K562 (cell line): Measurements from ENCODE around the gene PLXDC2. TPM values are rescaled to one million over a fixed set of nuclear protein-coding genes. Genes with fewer than 3 reads are reported as not detected.

Experiments
- ATAC-seq: fragments of 200-7000 bp; cut with Tn5 transposase; 3 replicates; pipeline ENCODE4 v1.9.1; 2020; ENCODE audit warnings: moderate library complexity
- BruUV-seq: library from RNA; stranded (reverse); fragments of 400-500 nt; replicated peaks from 2 replicates; lab custom pipeline; 2021; lab: Mats Ljungman, UMichigan
- CTCF ChIA-PET: fragments of 300-600 bp; formaldehyde crosslinking; extraction: SDS; loops from one replicate; lab custom pipeline; 2021; ENCODE audit warnings: low intra/inter-chr PET ratio; lab: Yijun Ruan, JAX
- POLR2A ChIA-PET: fragments of 300-600, 350-650 bp; sonication (Branson Sonifier 250); formaldehyde crosslinking; extraction: SDS; loops from one replicate; lab custom pipeline; 2021; ENCODE audit warnings: antibody characterized with exemption, inconsistent platforms; lab: Yijun Ruan, JAX
- DNase-seq, 4 experiments: peaks; one replicate each; pipeline versions ENCODE4 v3.0.0 to v3.0.0-alpha.2; 2011 to 2018; ENCODE audit warnings: low spot score in 3 of 4, mixed read lengths in 3 of 4; ENCODE audit errors: extremely low read depth in 1 of 4
- FAIRE-seq: peaks from 2 replicates; lab custom pipeline; 2011; peaks lifted over from hg19 to GRCh38; lab: Jason Lieb, UNC
- H2AFZ ChIP-seq: 2 replicates; pipeline ENCODE4 v1.6.0; 2011; ENCODE audit warnings: low read depth, low read length, control low read depth, inconsistent platforms
- H3K27ac ChIP-seq: fragments of 200-600 bp; 3 replicates; pipeline ENCODE4 v1.8.0; 2011; ENCODE audit warnings: low read depth, mild to moderate bottlenecking, control low read depth, inconsistent platforms, low read length, moderate library complexity, mixed read lengths; ENCODE audit errors: extremely low read depth
- H3K27me3 ChIP-seq, 2 experiments: fragments of 300-600 bp in 1 of 2; 2 replicates in 1 of 2; 3 replicates in 1 of 2; pipeline versions ENCODE4 v1.6.0 to v1.8.0; 2011; ENCODE audit warnings: inconsistent platforms in 2 of 2, low read length in 2 of 2, mild to moderate bottlenecking in 1 of 2, mixed read lengths in 1 of 2, moderate library complexity in 1 of 2; ENCODE audit not compliant: control insufficient read depth in 2 of 2, insufficient read depth in 2 of 2
- H3K36me3 ChIP-seq: fragments of 300-600 bp; 3 replicates; pipeline ENCODE4 v1.8.0; 2011; ENCODE audit warnings: mild to moderate bottlenecking, low read length, inconsistent platforms; ENCODE audit not compliant: control insufficient read depth, insufficient read depth
- H3K4me1 ChIP-seq, 2 experiments: fragments of 200-600 bp in 1 of 2; replicated peaks in 1 of 2; 2 replicates in 1 of 2; 3 replicates in 1 of 2; pipeline versions ENCODE4 v1.5.1 to v1.8.0; 2011; ENCODE audit warnings: inconsistent platforms in 2 of 2, low read length in 2 of 2, mild to moderate bottlenecking in 1 of 2, mixed read lengths in 1 of 2, moderate library complexity in 1 of 2; ENCODE audit not compliant: control insufficient read depth in 2 of 2, insufficient read depth in 2 of 2
- H3K4me2 ChIP-seq: 2 replicates; pipeline ENCODE4 v1.6.1; 2011; ENCODE audit warnings: low read length, control low read depth, inconsistent platforms, mixed read lengths; ENCODE audit not compliant: insufficient read depth
- H3K4me3 ChIP-seq: fragments of 200-600 bp; sonication (generic), shearing (Covaris generic); 2 replicates; pipeline ENCODE4 v1.5.1; 2016; ENCODE audit warnings: control low read depth, inconsistent platforms
- H3K79me2 ChIP-seq: fragments of 200-600 bp; 3 replicates; pipeline ENCODE4 v1.8.0; 2011; ENCODE audit warnings: low read length, inconsistent platforms; ENCODE audit not compliant: control insufficient read depth, insufficient read depth
- H3K9ac ChIP-seq, 2 experiments: 2 replicates each; pipeline versions ENCODE4 v1.6.0 to v1.6.1; 2011; ENCODE audit warnings: low read depth in 2 of 2, low read length in 2 of 2, control low read depth in 1 of 2, inconsistent platforms in 1 of 2, mild to moderate bottlenecking in 1 of 2, mixed read lengths in 1 of 2; ENCODE audit not compliant: insufficient read depth in 1 of 2
- H3K9me1 ChIP-seq: one replicate; pipeline ENCODE4 v1.6.0; 2011; ENCODE audit warnings: inconsistent platforms, mild to moderate bottlenecking, low read length, moderate library complexity; ENCODE audit not compliant: control insufficient read depth, insufficient read depth
- H3K9me3 ChIP-seq: replicated peaks from 2 replicates; pipeline ENCODE4 v1.5.1; 2011; ENCODE audit warnings: low read depth, low read length, inconsistent platforms; ENCODE audit not compliant: control insufficient read depth, insufficient read depth
- H4K20me1 ChIP-seq: replicated peaks from 2 replicates; pipeline ENCODE4 v1.6.1; 2011; ENCODE audit warnings: low read length, inconsistent platforms, mixed read lengths; ENCODE audit not compliant: control insufficient read depth, insufficient read depth
- C11orf30 ChIP-seq: fragments of 450-650 bp; IDR thresholded peaks from 2 replicates; pipeline ENCODE4 v1.6.1; 2016; ENCODE audit warnings: low read depth, mild to moderate bottlenecking
- ELF1 ChIP-seq: fragments of 200-800 bp; sonication (Bioruptor generic); IDR thresholded peaks from 2 replicates; pipeline ENCODE4 v1.6.1; 2016; ENCODE audit warnings: missing genetic modification characterization, missing compliant biosample characterization
- ELF2 ChIP-seq: fragments of 250-450 bp; sonication (Bioruptor Pico); IDR thresholded peaks from 2 replicates; pipeline ENCODE4 v1.5.0; 2021; ENCODE audit warnings: mild to moderate bottlenecking
- FOXJ2 ChIP-seq: fragments of 200-800 bp; sonication (Bioruptor generic); IDR thresholded peaks from 2 replicates; pipeline ENCODE4 v1.6.1; 2016; ENCODE audit warnings: missing genetic modification characterization, missing compliant biosample characterization
- HNRNPK ChIP-seq: fragments of 200-400 bp; formaldehyde crosslinking; IDR thresholded peaks from one replicate; pipeline ENCODE4 v1.6.1; 2018; ENCODE audit warnings: mild to moderate bottlenecking, low read depth, low read length; ENCODE audit not compliant: poor library complexity, severe bottlenecking
- KDM4B ChIP-seq, 2 experiments: fragments of 450-650 bp in 1 of 2; sonication (generic) in 1 of 2; IDR thresholded peaks; 2 replicates each; pipeline ENCODE4 v1.6.1; 2016 to 2017; ENCODE audit warnings: borderline replicate concordance in 2 of 2, antibody characterized with exemption in 1 of 2, low read depth in 1 of 2, mild to moderate bottlenecking in 1 of 2
- MCM2 ChIP-seq: fragments of 450-650 bp; IDR thresholded peaks from 2 replicates; pipeline ENCODE4 v1.6.1; 2017; ENCODE audit warnings: low read depth, mild to moderate bottlenecking
- NR4A1 ChIP-seq, 2 experiments: fragments of 250-450 bp in 1 of 2; fragments of 450-650 bp in 1 of 2; sonication (Bioruptor Pico) in 1 of 2; IDR thresholded peaks; 2 replicates each; pipeline versions ENCODE4 v1.4.0 to v1.6.1; 2016 to 2020; ENCODE audit warnings: mild to moderate bottlenecking in 2 of 2, missing compliant biosample characterization in 1 of 2, missing genetic modification characterization in 1 of 2, moderate library complexity in 1 of 2
- POLR3G ChIP-seq: IDR thresholded peaks from 2 replicates; pipeline ENCODE4 v1.6.1; 2011; ENCODE audit not compliant: insufficient read length, insufficient replicate concordance; ENCODE audit errors: extremely low read depth
- SETDB1 ChIP-seq: IDR thresholded peaks from one replicate; pipeline ENCODE4 v1.6.1; 2012; ENCODE audit warnings: low read length, control low read depth, inconsistent platforms
- SNIP1 ChIP-seq: fragments of 450-650 bp; IDR thresholded peaks from 2 replicates; pipeline ENCODE4 v1.7.1; 2017; ENCODE audit warnings: low read depth, mild to moderate bottlenecking
- SP1 ChIP-seq: sonication (generic); formaldehyde crosslinking; IDR thresholded peaks from 2 replicates; pipeline ENCODE4 v1.8.1; 2022; ENCODE audit warnings: mild to moderate bottlenecking, missing genetic modification reagents
- TCFL5 ChIP-seq: fragments of 250-450 bp; sonication (Bioruptor Pico); conservative IDR thresholded peaks from 2 replicates; pipeline ENCODE4 v1.6.1; 2021; ENCODE audit warnings: mild to moderate bottlenecking, moderate library complexity, matching md5 sums
- ZNF699 ChIP-seq: fragments of 250-450 bp; sonication (Bioruptor Pico); IDR thresholded peaks from 2 replicates; pipeline ENCODE4 v1.8.0; 2021; ENCODE audit warnings: mild to moderate bottlenecking, moderate library complexity; ENCODE audit not compliant: insufficient replicate concordance
- ZNF76 ChIP-seq: fragments of 250-450 bp; sonication (Bioruptor Pico); IDR thresholded peaks from 2 replicates; pipeline ENCODE4 v1.4.0; 2020; ENCODE audit warnings: mild to moderate bottlenecking, moderate library complexity, borderline replicate concordance
- WGBS: fragments of 100-300 bp; shearing (Covaris generic); methylation state at CpG from one replicate; pipeline ENCODE4 v1.1.6; 2016; ENCODE audit warnings: low coverage, mixed read lengths; ENCODE audit not compliant: insufficient coverage; ENCODE audit errors: missing lambda C conversion rate; 5-methylcytosine and 5-hydroxymethylcytosine counted together
- in situ Hi-C: fragments of 300-500 bp; cut with MboI; formaldehyde crosslinking; loops from 4 replicates; pipeline ENCODE4 v1.15.0; 2018; ENCODE audit warnings: inconsistent platforms, mixed read lengths
- intact Hi-C: fragments of 100-400 bp; cut with micrococcal nuclease; formaldehyde crosslinking; loops from 2 replicates; pipeline ENCODE4 v1.14.2; 2022
- polyA plus RNA-seq, 8 experiments: library from polyadenylated mRNA; depleted of rRNA in 4 of 8; stranded (reverse) in 5 of 8; unstranded in 3 of 8; fragments of >200 nt; fragmentation: Nextera tagmentation in 2 of 8; fragmentation: Illumina TruSeq in 1 of 8; extraction: Ambion mirVana in 2 of 8; extraction: Trizol in 1 of 8; gene quantifications; 2 replicates each; pipeline versions ENCODE4 v1.2.1 to v1.2.3, GENCODE V29; 2011 to 2014; ENCODE audit warnings: inconsistent platforms in 1 of 8, missing spikeins in 1 of 8
- total RNA-seq, 7 experiments: library from RNA; depleted of rRNA in 6 of 7; stranded (reverse); fragments of >200 nt in 6 of 7; fragmentation: Illumina TruSeq in 2 of 7; extraction: Trizol in 2 of 7; gene quantifications; 2 replicates each; pipeline versions ENCODE4 v1.2.1 to v1.2.3, GENCODE V29; 2011 to 2021; ENCODE audit warnings: low replicate concordance in 1 of 7

PLXDC2 gene
- total and polyA plus RNA-seq, 9 of the 15 experiments (the other 6 are each of a cell fraction or from before 2014, with no cell fraction given) = 0.01 to 0.33 (median 0.10) TPM; not detected in 3

- H3K9ac ChIP-seq = no peak overlapping the region
- H3K27ac ChIP-seq = no peak overlapping the region
- no peak overlapping the region for H2AFZ ChIP-seq
- WGBS = 0% methylated on average over 1 of the region's 1 CpG
- FAIRE-seq (no peak), ATAC-seq (no peak), DNase-seq (no peak)
- TF ChIP-seq KDM4B (IDR thresholded peaks at IDR 0.05; ENCODE audit: borderline replicate concordance in 2 of 2, low read depth in 1 of 2) = no peak
- TF ChIP-seq HNRNPK = peak; percentile 83
- no peak for TF ChIP-seq ZNF699 (CRISPR knock-in tag)
- no peak for TF ChIP-seq POLR3G
- no peaks in the 10 kb centered on the region for H3K4me1 ChIP-seq
- BruUV-seq = no TSS peak
- H3K9me3 ChIP-seq = no peaks in the 10 kb centered on the region
- no peaks in the 10 kb centered on the region for H3K79me2 ChIP-seq
- POLR2A ChIA-PET = no interaction called here
- H3K9me1 ChIP-seq = no peaks in the 10 kb centered on the region
- intact Hi-C loops (no loop called here), in situ Hi-C loops (no loop called here)
- no peak overlapping the region for H3K4me2 ChIP-seq
- no peak overlapping the region for H3K4me3 ChIP-seq
- CTCF ChIA-PET = no interaction called here
- no peaks in the 10 kb centered on the region for H3K36me3 ChIP-seq
- H4K20me1 ChIP-seq = no peaks in the 10 kb centered on the region
- H3K27me3 ChIP-seq = no peaks in the 10 kb centered on the region
Observed at GRCh38 chr10:19869370-19869769, 53.1 kb downstream of the PLXDC2 start.

GRCh38 chr10:19872504-19873271 lies 56.5 kb downstream of the PLXDC2 start:
- H3K27me3 ChIP-seq = no peaks in the 10 kb centered on the region
- H3K79me2 ChIP-seq = no peaks in the 10 kb centered on the region
- no peak overlapping the region for H3K4me3 ChIP-seq
- no peaks in the 10 kb centered on the region for H3K36me3 ChIP-seq
- no peak overlapping the region for H3K27ac ChIP-seq
- CTCF ChIA-PET = no interaction called here
- under 1% methylated on average over 11 of the region's 11 CpGs for WGBS
- no peaks in the 10 kb centered on the region for H3K4me1 ChIP-seq
- no peak overlapping the region for H3K4me2 ChIP-seq
- in situ Hi-C loops (no loop called here), intact Hi-C loops (no loop called here)
- no peak overlapping the region for H3K9ac ChIP-seq
- POLR2A ChIA-PET = no interaction called here
- ATAC-seq (no peak), DNase-seq (no peak), FAIRE-seq (no peak)
- BruUV-seq = no TSS peak
- H3K9me1 ChIP-seq = no peaks in the 10 kb centered on the region
- no peak overlapping the region for H2AFZ ChIP-seq
- no peaks in the 10 kb centered on the region for H4K20me1 ChIP-seq
- no peaks in the 10 kb centered on the region for H3K9me3 ChIP-seq
- TF ChIP-seq FOXJ2 = no peak
- no peak for TF ChIP-seq NR4A1 (CRISPR knock-in tag; IDR thresholded peaks at IDR 0.05)
- no peak for TF ChIP-seq NR4A1 (tag; IDR thresholded peaks at IDR 0.05)
- no peak for TF ChIP-seq ZNF76
- TF ChIP-seq ELF1 = no peak
- no peak for TF ChIP-seq SP1 (CRISPR knock-in tag)
- TF ChIP-seq SNIP1 = no peak
- TF ChIP-seq TCFL5 (CRISPR knock-in tag) = no peak
- no peak for TF ChIP-seq SETDB1
- TF ChIP-seq ELF2 (CRISPR knock-in tag) = no peak
- no peak for TF ChIP-seq MCM2
- no peak for TF ChIP-seq C11orf30
